ENCODE data around the gene CATSPER1.
"Not testable (repeated sequence)": the region's sequence is repeated elsewhere in the genome, so short reads cannot be mapped to it uniquely, and the experiment has no call there.

CATSPER1 gene

DNA sequence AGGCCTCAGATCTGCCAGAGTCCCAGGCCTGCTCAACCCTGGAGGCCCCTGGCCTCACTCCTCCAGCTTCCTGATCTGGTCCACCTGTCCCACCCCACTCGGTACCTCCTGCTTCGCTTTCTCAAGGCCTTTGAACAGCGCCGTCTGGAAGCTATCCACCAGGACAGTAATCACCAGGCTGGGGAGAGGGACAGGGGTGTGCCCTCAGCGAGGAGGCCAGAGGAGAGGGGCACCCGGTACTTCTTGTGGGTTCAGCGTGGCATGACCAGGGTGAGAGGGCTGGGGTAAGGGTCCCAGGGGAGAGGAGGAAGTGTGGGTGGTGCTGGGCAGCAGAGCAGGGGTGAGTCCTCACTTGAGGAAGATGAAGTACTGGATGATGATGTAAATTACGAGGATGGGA lies 6.1 kb downstream of the CATSPER1 start:
- no peak for DNase-seq

DNA sequence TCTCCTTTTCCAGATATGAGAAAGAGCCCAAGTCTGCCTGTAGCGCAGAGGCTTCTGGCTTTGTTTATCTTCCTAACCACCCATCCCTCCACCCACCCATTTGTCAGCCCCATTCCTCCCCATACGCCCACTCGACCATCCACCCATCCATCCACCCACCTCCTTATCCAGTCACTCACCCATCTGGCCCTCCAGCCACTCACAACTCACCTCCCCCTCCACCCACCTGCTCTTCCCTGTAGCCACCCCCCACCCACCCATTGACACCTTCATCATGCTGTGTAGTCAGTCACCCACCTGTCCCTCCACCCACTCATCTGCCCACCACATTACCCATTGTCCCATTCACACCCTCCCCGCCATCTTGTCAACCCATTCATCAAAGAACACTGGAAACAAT lies 9.0 kb downstream of the CATSPER1 start:
- no peak for DNase-seq

DNA sequence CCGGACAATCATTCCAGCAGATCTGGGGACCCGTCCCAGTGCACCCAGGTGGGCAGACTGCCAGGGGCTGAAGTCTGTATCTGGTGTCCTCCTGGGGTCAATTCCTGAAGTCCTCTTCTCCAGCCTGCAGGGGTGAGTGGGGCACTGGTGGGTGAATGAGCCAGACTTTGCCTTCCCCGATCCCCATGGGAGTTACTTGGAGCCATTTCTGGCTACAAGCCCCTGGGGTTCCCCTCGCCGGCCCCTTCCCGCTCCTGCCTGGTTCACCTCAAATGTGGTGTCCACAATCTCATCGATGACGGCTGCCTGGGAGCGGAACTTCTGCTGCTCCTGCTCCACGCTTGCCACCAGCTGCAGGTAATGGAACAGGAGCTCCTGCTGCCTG lies 9.5 kb downstream of the CATSPER1 start:
- DNase-seq = no peak

DNA sequence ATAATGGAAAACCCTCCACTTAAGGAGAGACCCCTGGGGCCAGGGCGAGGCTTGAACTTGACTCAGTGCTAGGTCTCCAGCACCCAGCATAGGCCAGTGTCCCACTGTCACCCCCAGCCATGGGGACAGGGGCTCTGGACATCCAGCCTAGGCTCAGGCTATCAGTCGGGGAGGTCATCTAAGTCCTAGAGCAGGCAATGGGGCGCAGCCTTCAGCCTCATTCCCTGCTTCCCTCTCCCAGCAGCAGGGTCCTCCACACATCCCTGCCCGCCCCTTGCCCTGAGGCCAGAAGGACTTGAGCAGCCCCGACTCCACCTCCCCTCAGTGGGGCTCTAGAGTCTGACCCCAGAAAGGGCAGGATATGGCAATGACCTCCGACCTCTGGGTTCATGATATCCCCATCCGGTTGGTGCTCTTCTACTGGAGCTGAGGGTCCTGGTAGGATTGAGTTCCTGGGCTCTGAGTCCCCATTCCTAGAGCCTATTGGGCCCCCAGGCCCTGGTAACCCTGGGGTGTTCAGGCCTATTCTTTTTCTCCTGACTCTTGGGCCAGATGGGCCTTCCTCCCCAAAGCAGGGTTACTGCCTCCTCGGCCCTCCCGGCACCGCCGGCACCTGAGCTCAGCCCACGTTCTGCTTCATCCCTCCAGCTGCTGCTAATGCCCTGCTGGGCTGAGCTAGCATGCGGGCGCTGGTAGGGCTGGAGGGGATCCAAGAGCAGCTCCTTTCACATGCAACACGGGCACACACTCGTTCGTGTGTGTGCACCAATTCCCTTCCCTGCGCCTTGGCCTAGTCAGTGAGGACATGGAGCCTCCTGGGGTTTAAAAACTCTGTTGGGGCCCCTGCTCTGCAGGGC lies 10.1 kb downstream of the CATSPER1 start:
- no peak for DNase-seq

DNA sequence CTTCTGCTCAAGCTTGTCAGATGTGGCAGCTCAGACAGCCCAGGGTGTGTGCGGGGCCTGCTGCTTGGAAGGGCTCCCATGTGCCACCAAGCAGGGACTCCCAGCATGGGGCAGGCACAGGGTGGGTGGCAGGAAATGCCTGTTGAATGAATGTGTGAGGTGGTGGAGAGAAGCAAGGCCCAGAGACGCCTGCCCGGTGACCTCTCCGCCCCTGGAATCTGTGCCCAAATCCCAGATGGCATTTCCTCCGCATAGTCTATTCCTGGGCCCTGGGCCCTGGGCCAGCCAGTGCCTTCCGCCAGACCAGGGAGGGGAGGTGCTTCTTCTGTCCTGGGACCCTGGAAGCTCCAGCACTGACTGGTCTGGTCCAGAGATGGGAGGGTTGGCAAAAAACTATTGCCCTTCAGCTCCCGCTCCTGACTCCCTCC lies 10.8 kb downstream of the CATSPER1 start:
- no peak for DNase-seq

DNA sequence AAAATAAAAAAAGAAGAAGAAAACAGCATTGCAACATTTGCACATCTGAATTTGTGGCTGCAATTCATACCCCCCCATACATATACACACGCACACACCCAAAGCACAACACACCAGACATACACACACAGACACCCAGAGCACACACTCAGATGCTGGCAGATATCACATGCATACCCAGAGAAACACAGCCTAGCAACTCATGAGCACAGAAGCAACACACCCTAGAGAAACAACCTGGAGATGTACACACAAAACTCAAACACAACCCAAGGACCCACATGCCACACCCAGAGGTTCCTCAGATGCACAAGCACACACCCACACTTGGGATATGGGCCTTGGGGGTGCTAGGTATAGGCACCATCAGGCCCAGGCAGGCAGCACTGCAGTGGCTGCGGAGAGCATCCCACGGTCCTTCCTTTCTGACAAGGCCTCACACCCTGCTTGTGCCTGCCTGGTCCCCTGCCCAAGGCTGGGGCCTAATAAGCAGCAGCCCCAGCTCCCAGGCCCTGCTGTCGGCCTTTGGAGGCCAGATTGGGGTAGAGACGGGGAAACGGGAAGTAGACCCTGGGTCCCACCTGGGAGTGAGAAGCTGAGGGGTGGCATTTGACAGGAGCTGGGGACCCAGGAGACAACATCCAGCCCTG lies 11.3 kb downstream of the CATSPER1 start:
- no peak for DNase-seq

DNA sequence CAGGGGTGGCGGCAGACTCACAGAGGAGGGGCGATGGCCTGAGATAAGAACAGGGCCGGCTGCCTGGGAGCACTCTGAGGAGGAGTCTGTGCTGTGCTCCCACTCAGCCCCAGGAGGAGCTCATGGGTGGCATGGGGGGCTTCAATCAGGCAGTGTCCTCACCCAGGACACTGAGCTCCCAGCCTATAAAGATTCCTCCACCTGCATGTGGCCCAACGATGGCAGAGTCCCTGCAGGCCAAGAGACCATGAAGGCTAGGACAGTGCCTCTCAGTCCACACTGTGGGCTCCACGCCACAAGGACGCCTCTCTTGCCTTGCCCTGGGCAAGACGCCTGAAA lies 12.5 kb downstream of the CATSPER1 start:
- DNase-seq = no peak

DNA sequence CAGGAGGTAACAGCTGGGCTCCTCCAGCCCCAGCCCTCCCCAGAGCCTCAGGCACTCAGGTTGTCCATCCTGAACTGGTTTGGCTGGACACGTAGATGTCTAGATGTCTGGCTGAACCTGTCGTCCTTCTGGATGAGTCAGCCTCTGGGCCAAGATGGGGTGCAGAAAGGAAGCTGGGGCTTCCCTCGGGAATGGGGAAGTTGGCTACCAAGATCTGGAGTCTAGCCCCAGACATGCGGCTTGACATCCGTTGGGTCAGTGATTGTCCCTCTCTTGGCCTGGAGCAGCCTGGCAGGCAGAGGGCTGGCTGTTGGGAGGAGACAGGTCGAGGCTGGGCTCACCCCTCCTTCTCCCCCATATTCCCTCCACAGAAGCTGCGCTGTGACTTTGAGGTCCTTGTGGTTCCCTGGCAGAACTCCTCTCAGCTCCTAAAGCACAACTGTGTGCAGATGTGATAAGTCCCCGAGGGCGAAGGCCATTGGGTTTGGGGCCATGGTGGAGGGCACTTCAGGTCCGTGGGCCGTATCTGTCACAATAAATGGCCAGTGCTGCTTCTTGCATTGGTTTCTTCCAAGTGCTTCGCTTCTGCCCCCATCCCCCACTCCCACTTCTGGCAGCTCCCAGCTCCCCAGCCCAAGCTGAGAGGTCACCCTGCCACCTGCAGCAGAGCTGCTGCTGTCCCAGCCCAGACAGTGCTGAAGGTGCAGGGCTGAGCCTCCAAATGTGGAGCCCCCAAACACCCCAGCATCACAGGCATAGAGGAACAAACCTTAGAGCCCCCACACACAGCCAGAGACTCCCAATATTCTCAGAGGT lies 13.1 kb downstream of the CATSPER1 start:
- DNase-seq = no peak

DNA sequence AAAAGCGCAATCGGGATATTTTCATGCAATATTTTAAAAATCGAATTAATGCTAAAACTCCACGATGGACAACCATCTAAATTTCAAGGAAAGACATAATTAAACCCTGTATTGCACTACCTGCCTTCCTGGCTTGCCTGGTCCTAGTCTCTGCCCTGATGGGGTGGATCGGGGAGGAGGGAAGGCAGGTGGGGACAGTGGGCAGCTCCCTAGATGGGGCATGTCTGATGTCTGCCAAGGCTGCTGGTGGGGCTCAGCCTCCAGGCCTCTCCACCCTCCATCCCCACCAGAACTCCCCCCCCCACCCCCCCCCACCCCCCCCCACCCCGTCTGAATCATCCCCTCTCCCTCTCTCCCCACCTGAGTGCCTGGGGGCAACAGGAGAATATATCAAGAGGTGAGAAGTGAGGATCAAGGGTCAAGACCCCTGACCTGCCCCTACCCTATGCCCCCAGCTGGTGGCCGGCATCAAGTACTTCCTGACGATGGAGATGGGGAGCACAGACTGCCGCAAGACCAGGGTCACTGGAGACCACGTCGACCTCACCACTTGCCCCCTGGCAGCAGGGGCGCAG lies 13.8 kb downstream of the CATSPER1 start:
- no peak for DNase-seq

DNA sequence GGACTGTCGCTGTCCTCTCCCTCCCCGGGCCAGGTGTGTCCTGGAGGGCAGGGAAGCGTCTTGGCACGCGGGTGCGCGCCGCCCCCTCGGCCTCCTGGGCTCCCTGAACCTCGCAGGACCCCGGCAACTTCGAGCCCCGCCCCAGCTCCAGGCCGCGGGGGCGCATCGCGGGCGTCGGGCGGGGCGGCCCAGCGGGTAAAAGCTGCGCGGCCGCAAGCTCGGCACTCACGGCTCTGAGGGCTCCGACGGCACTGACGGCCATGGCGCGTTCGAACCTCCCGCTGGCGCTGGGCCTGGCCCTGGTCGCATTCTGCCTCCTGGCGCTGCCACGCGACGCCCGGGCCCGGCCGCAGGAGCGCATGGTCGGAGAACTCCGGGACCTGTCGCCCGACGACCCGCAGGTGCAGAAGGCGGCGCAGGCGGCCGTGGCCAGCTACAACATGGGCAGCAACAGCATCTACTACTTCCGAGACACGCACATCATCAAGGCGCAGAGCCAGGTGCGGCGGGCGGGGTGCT lies 14.4 kb downstream of the CATSPER1 start, which contains the start of gene CST6:
CST6 (plus strand) TSS at position 224 of the 519 bp plus-strand sequence; CDS start at position 261, 37 bp downstream.
- DNase-seq = no peak

DNA sequence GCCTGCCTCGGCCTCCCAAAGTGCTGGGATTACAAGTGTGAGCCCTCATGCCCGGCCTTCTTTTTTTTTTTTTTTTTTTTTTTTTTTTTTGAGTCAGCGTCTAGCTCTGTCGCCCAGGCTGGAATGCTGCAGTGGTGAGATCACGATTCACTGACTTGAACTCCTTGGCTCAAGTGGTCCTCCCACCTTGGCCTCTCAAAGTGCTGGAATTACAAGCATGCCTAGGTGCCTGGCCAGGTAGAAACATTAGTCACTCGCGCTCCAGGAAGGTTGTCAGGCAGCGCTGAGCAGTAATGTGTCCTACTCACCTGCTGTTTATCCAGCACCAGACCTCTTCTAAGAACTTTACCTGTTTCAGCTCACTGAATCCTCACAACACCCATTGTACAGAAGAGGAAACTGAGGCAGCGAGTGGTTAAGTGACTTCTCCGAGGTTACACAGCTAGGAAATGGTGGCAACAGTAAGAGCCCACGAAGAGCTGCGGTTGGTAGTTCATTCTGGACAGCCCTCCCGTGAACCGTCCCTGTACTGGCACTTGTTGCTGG lies 15.0 kb downstream of the CATSPER1 start:
- no peak for DNase-seq

DNA sequence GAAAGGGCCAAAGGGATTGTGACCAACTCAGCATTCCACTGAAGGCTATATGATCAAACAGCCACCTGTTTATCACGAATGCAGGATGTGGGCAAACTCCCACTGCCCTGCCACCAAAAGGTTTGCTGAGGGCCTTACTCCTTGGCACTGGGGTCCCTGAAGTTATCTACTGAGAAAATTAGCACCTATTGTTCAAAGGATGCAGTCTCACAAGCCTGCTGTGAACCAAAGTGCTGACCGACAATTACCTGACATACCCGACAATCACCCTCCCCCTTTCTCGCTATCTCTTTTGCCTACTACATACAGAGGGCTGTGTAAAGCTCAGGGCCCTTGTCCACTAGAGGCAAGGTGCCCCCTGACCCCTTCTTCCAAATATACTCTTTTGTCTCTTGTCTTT lies 16.2 kb downstream of the CATSPER1 start:
- not testable (repeated sequence) for DNase-seq

DNA sequence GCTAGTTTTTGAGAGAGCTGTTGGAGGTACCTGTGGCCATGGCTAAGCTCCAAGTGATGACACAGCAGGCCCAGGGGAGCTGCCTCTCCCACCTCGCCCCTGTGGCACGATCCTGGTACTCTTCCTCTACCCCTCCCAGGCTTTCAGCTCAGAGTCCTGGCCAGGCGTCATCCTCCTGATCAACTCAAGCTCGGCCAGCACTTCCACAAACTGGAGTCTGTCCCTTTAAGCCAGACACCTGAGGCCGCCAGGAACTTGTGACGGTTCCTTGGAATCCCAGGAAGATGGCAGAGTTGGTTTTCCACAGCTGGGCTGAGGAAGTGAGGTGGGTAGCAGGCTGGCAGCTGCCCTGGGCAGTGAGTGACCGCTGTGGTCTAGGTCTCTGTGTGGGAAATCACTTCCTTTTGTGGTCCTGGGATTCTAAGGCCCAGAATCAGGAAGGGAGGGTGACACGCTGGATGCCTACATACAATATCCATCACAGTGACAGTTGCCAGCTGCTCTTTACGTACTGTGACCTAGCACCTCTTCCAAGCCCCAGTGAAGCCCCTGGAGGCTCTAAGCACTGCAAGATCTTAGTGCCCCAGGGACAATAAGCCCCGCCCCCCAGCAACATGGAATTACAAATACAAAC lies 17.7 kb downstream of the CATSPER1 start:
- no peak for DNase-seq

DNA sequence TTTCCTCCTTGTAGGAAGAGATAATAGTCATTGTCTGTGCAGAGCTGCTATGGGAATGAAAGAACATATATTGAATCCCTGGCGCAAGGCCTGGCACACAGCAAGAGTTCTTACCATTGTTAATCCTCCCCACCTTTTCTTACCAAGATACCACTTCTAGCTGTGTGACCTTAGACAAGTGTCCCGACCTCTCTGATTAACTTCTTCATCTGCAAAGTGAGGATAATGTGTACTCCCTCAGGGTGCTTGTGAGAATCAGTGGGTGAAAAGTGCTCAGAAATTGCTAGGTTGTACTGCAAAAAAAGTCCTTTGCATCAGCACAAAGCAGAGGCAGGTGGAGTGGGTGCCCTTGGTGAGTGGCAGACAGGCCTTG lies 18.2 kb downstream of the CATSPER1 start:
- no peak for DNase-seq

DNA sequence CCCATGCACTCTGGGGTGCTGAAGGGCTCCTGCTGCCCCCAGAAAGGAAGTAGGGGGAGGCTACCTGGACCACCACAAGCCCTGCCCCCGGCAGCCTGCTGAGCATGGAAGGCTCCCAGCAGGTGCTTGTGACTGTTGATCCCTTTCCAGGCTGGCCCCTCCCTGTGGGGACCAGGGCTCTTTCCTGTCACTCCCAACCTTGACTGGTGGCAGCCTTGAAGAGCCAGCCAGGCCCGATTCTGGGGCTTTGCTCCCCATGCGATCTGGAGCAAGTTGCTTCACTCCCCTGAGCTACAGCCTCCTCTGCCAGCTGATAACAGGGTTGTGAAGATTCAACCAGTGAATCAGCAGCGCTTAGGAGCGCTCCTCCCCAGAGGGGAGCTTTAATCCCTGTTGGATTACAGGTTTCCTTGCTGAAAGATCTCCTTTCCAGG lies 19.1 kb downstream of the CATSPER1 start:
- no peak for DNase-seq

DNA sequence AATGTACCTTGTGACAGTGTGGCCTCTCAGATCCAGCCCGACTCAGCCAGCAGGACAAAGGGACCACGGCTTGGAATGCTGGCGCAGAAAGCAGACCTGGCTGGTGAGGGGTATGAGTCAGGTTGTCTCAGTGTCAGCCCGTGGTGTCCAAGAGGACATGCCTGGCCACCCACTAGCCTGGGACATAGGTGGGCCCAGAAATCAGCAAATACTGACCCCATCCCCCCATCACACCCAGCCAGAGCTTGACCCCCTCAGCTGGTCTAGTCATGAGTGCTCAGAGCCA lies 19.4 kb downstream of the CATSPER1 start:
- no peak for DNase-seq

DNA sequence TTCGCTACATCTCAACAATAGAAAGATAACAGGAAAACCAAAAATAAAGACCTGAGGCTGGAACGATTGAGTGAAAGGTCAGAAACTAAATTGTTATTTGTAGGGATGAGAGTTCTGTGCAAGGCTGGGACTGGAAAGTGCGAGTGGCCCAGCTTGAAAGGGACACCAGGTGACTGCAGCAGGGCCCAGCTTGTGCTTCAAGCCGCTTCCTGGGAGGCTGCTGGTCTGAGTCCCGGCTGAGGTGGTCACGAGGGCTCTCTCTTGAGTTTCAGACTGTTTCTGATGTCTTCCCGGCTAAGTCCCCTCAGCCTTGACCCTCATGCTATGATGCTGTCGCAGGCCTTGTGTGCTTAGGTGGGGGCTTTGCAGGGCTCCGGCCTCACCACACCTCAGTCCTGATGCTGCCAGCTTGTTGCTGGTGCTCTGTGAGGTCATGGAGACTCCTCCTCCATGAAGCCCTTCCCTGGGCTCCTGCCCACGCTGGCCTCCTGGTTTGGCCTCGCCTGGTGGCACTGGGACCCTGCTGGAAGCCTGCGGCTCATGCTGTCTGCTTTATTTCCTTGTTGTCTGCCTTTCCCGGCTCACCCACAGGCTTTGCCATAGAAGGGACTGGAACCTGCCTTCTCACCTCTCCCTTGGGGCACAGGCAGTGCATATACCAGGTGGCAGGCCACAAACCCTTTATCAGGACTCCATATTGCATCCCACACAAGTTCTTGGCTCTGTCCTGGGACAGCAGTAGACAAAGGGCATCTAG lies 20.0 kb downstream of the CATSPER1 start:
- no peak for DNase-seq

DNA sequence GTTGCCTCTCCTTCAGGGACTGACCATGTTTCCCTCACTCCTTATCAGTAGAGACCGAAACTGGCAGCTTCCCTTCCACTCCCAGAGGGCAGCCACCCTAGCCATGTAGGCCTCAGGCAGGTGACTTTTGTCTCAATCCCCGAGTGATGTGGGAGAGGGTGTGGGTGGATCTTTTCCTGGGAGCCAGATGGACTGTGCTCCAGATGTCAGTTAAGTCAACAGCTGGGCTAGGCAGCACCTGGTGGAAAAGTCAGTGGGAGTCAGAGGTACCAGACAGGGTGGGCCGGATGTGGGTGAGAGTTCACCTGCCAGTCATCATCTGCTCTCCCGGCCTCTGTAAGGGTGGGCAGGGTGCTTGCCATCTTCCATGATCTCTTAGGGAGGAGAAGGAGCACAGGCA lies 22.1 kb downstream of the CATSPER1 start:
- no peak for DNase-seq

DNA sequence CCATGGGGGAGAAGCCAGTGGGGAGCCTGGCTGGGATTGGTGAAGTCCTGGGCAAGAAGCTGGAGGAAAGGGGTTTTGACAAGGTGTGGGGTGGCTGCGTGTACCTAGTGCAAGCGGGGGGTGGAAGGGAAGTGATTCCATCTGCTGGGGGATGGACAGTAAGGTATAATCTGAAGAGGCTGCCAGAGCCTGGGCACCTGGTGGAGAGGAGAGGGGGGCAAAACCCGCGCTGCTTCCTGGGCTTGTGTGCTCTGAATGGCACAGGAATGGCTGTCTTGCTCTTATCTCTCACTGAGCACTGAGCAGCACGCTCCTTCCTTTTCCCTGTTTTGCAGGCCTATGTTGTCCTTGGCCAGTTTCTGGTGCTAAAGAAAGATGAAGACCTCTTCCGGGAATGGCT lies 23.0 kb downstream of the CATSPER1 start:
- DNase-seq = no peak

DNA sequence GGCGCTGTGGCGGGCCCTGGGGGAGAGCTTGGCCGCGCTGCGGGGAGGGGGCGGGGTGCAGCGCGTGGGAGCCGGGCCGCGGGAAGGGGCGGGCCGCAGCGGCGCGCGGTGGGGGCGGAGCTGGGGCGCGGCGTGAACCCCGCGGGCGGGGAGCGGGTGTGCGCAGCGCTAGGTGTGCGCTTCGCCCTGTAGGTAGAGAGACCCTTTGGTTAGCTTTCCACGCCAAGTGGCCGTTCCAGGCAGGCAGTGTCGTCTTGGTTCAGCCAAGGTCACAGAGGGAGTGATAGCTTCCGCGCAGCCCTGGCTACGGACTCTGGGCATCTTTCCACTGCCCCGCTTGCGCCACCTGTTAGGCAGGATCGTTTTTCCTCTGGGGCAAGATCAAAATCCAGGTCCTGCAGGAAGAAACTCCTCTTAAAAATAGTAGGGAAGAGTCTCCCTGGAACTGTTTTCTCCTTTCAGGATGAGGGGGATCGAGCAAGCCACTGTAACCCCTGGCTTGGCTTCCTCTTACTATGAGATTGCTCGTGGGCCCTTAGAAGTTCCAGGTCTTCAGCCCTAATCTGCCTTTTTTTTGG lies 23.5 kb downstream of the CATSPER1 start:
- DNase-seq = no peak

DNA sequence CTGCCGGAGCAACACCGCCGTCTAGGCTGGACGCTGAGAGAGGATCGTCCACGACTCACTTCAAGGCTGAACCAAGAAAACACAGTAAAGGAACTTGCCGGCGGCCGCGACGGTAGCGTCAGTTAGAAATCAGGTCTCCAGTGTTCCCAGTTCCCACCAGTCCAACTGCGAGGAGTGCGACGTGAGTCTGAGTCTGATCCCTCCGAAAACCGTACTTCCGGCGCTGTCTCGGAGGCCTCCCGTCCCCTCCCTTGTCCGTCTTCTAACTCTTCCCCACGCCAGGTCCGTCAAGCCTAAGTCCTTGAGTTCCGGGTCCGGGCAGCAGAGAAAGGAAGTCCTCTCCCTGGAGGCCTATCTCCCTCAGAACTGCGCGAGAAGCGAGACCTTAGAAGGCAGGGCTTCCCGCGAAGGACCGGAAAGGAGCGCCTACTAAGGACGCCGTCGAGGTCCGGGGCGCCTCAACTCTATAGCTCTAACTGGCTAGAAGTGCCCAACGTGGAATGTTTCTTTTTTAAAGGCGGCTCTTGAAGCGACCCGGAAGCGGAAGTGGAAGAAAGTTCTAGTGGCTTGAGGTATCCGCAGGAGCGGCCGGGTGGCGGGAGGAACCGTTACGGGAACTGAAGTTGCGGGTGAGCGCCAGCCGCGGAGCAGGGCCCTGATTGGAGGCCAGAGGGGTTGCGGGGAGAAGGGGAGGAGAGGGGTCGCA lies 24.2 kb downstream of the CATSPER1 start, which contains the start of the genes BANF1 and EIF1AD:
BANF1 (plus strand) TSS at position 562 of the 706 bp plus-strand sequence. CDS start 748 bp downstream, outside the sequence.
EIF1AD (minus strand) TSS at position 216 of the 706 bp plus-strand sequence. CDS start 1,768 bp downstream, outside the sequence.
- peak; percentile 85 for DNase-seq
